GM18508 (cell line): Measurements from ENCODE around the gene SLC36A4.
"Not testable (repeated sequence)": the region's sequence is repeated elsewhere in the genome, so short reads cannot be mapped to it uniquely, and the experiment has no call there.

ENCODE experiments used
- ATAC-seq: cut with Tn5 transposase; IDR thresholded peaks from one replicate; pipeline ENCODE4 v1.9.1; 2021; ENCODE audit warnings: moderate number of reproducible peaks; ENCODE audit not compliant: insufficient read depth, unreplicated experiment

Gene SLC36A4

GRCh38 chr11:93128574-93128973 is 69.2 kb downstream of the SLC36A4 start:
- no peak for ATAC-seq

GRCh38 chr11:93123351-93123898 is 74.4 kb downstream of the SLC36A4 start:
- ATAC-seq, result no peak

GRCh38 chr11:93122535-93123235 is 75.1 kb downstream of the SLC36A4 start:
- ATAC-seq, result no peak

GRCh38 chr11:93118276-93118675 is 79.5 kb downstream of the SLC36A4 start:
- ATAC-seq, result no peak

- ATAC-seq, result no peak
Measured at GRCh38 chr11:93117565-93117964, 80.2 kb downstream of the SLC36A4 start.

GRCh38 chr11:93116641-93117441 is 81.0 kb downstream of the SLC36A4 start:
- no peak for ATAC-seq

GRCh38 chr11:93114304-93114703 is 83.5 kb downstream of the SLC36A4 start:
- no peak for ATAC-seq

- ATAC-seq, result no peak
Measured at GRCh38 chr11:93113824-93114223, 84.0 kb downstream of the SLC36A4 start.

- ATAC-seq, result not testable (repeated sequence)
Measured at GRCh38 chr11:93111147-93111546, 86.6 kb downstream of the SLC36A4 start.

- ATAC-seq, result no peak
Measured at GRCh38 chr11:93100211-93100610, 97.6 kb downstream of the SLC36A4 start.

GRCh38 chr11:93099806-93100205 is 98.0 kb downstream of the SLC36A4 start:
- no peak for ATAC-seq
